ENCODE measurements around the gene CBR3.

CBR3 gene

GRCh38 chr21:36111238-36111637, 23.6 kb upstream of the CBR3 start:
- Histone ChIP-seq H3K4me1 (ENCODE audit: control insufficient read depth, insufficient read depth, low read length) (no peaks in the 10 kb centered on the region), H3K4me3 (ENCODE audit: low read depth, low read length) (no peak overlapping the region), H3K36me3 (ENCODE audit: control insufficient read depth in 2 of 2, insufficient read depth in 1 of 2, low read length in 2 of 2) (no peaks in the 10 kb centered on the region), H3K27ac (ENCODE audit: extremely low read depth, low read depth, low read length) (no peak overlapping the region), H3K9me3 (ENCODE audit: control insufficient read depth, insufficient read depth, low read depth, low read length) (no peaks in the 10 kb centered on the region)
- ChIA-PET POLR2A (no interaction called here), CTCF (interaction anchor here (0.6 to 3.7 kb wide), 7 partner anchors 13 to 630 kb away, joined by 3 to 39 read pairs (median 3); no protein-coding TSS in a partner anchor)
- TF ChIP-seq ZNF132 (tag by site-specific recombination; IDR thresholded peaks at IDR 0.05; ENCODE audit: borderline replicate concordance), result no peak
- no peak for TF ChIP-seq OSR2 (tag by site-specific recombination; IDR thresholded peaks at IDR 0.05)
- no peak for TF ChIP-seq ZBTB44 (tag by site-specific recombination; IDR thresholded peaks at IDR 0.05)
- TF ChIP-seq ZNF10 (tag by site-specific recombination; IDR thresholded peaks at IDR 0.05), result no peak
- no peak for TF ChIP-seq ZNF692 (tag by site-specific recombination; IDR thresholded peaks at IDR 0.05)
- TF ChIP-seq AEBP2 (tag by site-specific recombination; IDR thresholded peaks at IDR 0.05; ENCODE audit: borderline replicate concordance), result no peak
- TF ChIP-seq ZNF121 (tag by site-specific recombination; IDR thresholded peaks at IDR 0.05), result no peak
- no peak for TF ChIP-seq ZSCAN23 (tag by site-specific recombination; IDR thresholded peaks at IDR 0.05)
- no peak for TF ChIP-seq ZSCAN30 (tag by site-specific recombination; IDR thresholded peaks at IDR 0.05)
- no peak for TF ChIP-seq ZNF248 (tag by site-specific recombination; IDR thresholded peaks at IDR 0.05)
- TF ChIP-seq IKZF3 (tag by site-specific recombination; IDR thresholded peaks at IDR 0.05), result no peak
- TF ChIP-seq ZNF423 (tag by site-specific recombination; IDR thresholded peaks at IDR 0.05), result no peak
- no peak for TF ChIP-seq ZNF416 (tag by site-specific recombination; IDR thresholded peaks at IDR 0.05)
- TF ChIP-seq PRDM1 (tag by site-specific recombination; IDR thresholded peaks at IDR 0.05), result no peak
- TF ChIP-seq ZNF266 (tag by site-specific recombination; IDR thresholded peaks at IDR 0.05; ENCODE audit: low read depth), result no peak
- no peak for TF ChIP-seq ZNF114 (tag by site-specific recombination; IDR thresholded peaks at IDR 0.05)

- H3K9me3 ChIP-seq (ENCODE audit: control insufficient read depth, insufficient read depth, low read depth, low read length), result no peaks in the 10 kb centered on the region
- no peaks in the 10 kb centered on the region for H3K36me3 ChIP-seq (ENCODE audit: control insufficient read depth in 2 of 2, insufficient read depth in 1 of 2, low read length in 2 of 2)
- H3K27ac ChIP-seq (ENCODE audit: extremely low read depth, low read depth, low read length), result no peak overlapping the region
These were observed 21.0 kb upstream of the CBR3 start for GRCh38 chr21:36113647-36114428.

More at GRCh38 chr21:36113647-36114428, 21.0 kb upstream of the CBR3 start:
- ChIA-PET POLR2A (interaction anchor here (0.6 to 1.7 kb wide), 4 partner anchors 16 to 537 kb away, joined by 3 to 7 read pairs (median 4); partner anchors contain the start of genes CBR1 and SETD4), CTCF (interaction anchor here (0.6 to 3.7 kb wide), 26 partner anchors 9 to 1063 kb away, joined by 3 to 39 read pairs (median 4); partner anchors contain the start of genes CBR1 and SETD4)
- no peak overlapping the region for H3K4me3 ChIP-seq (ENCODE audit: low read depth, low read length)
- no peaks in the 10 kb centered on the region for H3K4me1 ChIP-seq (ENCODE audit: control insufficient read depth, insufficient read depth, low read length)
- no peak for TF ChIP-seq REPIN1 (tag by site-specific recombination; IDR thresholded peaks at IDR 0.05; ENCODE audit: low read depth)
- TF ChIP-seq ZNF362 (tag by site-specific recombination; IDR thresholded peaks at IDR 0.05), result 0 out of 2 replicates have a peak, but pooled peaks have one; percentile 29
- no peak for TF ChIP-seq ZNF132 (tag by site-specific recombination; IDR thresholded peaks at IDR 0.05; ENCODE audit: borderline replicate concordance)
- TF ChIP-seq PRDM1 (tag by site-specific recombination; IDR thresholded peaks at IDR 0.05), result peak; percentile 81
- no peak for TF ChIP-seq ZNF302 (tag by site-specific recombination; IDR thresholded peaks at IDR 0.05; ENCODE audit: low read depth)
- no peak for TF ChIP-seq ZNF148 (tag by site-specific recombination; IDR thresholded peaks at IDR 0.05; ENCODE audit: borderline replicate concordance)
